ENCODE data around the gene SFSWAP. TPM values are rescaled to one million over a fixed set of nuclear protein-coding genes. Genes with fewer than 3 reads are reported as not detected.

Gene SFSWAP
- total and polyA plus RNA-seq, 2 of the 8 experiments (the other 6 are each of a cell fraction or from before 2014, with no cell fraction given), result 36.5 to 49.5 TPM

DNA sequence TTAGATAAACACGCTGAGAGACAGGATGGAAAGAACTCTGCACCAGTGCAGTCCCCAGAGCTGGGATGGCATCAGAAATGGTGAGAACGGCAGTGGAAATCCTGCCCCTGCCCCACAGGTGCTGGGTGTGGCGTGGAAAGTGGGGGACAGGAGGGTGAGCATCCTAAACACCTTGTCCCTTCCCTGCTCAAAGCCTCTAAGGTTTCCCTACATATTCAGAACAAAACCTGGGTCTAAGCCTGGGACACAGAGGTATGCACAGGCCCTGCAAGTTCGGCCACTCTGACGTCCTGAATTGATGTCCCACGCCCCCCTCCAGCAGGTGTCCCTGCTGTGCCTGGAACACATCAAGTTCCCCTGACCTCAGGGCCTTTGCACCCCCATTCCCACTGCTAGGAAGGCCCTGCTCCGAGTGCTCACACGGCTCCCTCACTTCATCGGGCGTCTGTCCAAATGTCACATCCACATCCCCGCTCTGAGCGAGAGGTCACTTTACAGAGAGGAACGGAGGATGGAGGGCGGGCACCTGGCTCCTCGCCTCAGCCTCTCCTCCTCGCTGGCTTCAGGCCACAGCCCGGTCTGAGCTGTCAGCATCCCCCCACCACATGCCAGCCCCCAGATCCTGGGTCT, 38.5 kb upstream of the SFSWAP start:
- Histone ChIP-seq H2AFZ (ENCODE audit: low read length) (no peak overlapping the region), H3K14ac (ENCODE audit: insufficient read length) (no peak overlapping the region), H3K23ac (ENCODE audit: insufficient read length) (no peak overlapping the region), H4K5ac (ENCODE audit: insufficient read length, low read depth, low read length) (no peak overlapping the region), H3K18ac (ENCODE audit: extremely low read depth, low read length) (no peak overlapping the region), H2BK12ac (ENCODE audit: low read depth, low read length) (no peak overlapping the region), H2BK20ac (ENCODE audit: low read length) (no peak overlapping the region), H3K79me1 (ENCODE audit: low read depth, low read length) (no peaks in the 10 kb centered on the region), H4K91ac (replicated peaks; ENCODE audit: insufficient read length, low read length) (no peak overlapping the region), H4K20me1 (replicated peaks in 1 of 2; ENCODE audit: control insufficient read depth in 1 of 2, insufficient read depth in 2 of 2, low read length in 2 of 2) (no peaks in the 10 kb centered on the region), H2AK5ac (ENCODE audit: low read depth, low read length) (no peak overlapping the region), H2BK120ac (replicated peaks; ENCODE audit: low read depth, low read length) (no peak overlapping the region), H3K9me3 (ENCODE audit: insufficient read depth in 2 of 2, low read depth in 1 of 2, low read length in 1 of 2) (peaks cover 0 to 3% of the 10 kb centered on the region in 2 experiments; a peak in 1 of 4 replicates), H3K23me2 (ENCODE audit: low read depth, low read length) (no peaks in the 10 kb centered on the region), H2BK15ac (ENCODE audit: low read length) (no peak overlapping the region), H3K56ac (replicated peaks; ENCODE audit: insufficient read length, low read depth, low read length) (no peak overlapping the region), H2BK5ac (ENCODE audit: low read depth, low read length) (no peak overlapping the region), H3K36me3 (ENCODE audit: control insufficient read depth in 2 of 4, insufficient read depth in 4 of 4, low read length in 3 of 4) (no peaks in the 10 kb centered on the region), H3K4me3 (ENCODE audit: extremely low read depth in 1 of 4, insufficient read depth in 2 of 4, low read depth in 3 of 4, low read length in 4 of 4) (no peak overlapping the region), H3K4ac (replicated peaks; ENCODE audit: insufficient read length, low read depth, low read length) (no peak overlapping the region), H3K27ac (ENCODE audit: low read depth, low read length) (no peak overlapping the region), H3K4me2 (ENCODE audit: insufficient read depth in 1 of 2, low read depth in 2 of 2, low read length in 2 of 2) (no peak overlapping the region), H4K8ac (ENCODE audit: extremely low read depth, insufficient read depth, low read length) (no peak overlapping the region), H3K4me1 (replicated peaks in 1 of 4; ENCODE audit: control insufficient read depth in 3 of 4, insufficient read depth in 4 of 4, low read length in 3 of 4) (no peaks in the 10 kb centered on the region), H3K27me3 (replicated peaks in 1 of 4; ENCODE audit: control insufficient read depth in 3 of 4, extremely low read depth in 1 of 4, insufficient read depth in 3 of 4, low read length in 3 of 4) (no peaks in the 10 kb centered on the region), H3K79me2 (ENCODE audit: control insufficient read depth in 1 of 2, insufficient read depth in 2 of 2, low read length in 2 of 2) (no peaks in the 10 kb centered on the region), H3K9ac (replicated peaks in 1 of 4; ENCODE audit: extremely low read depth in 1 of 4, low read depth in 3 of 4, low read length in 3 of 4) (no peak overlapping the region)
- no peak for FAIRE-seq
- POLR2A ChIA-PET (ENCODE audit: partially characterized antibody), result interaction anchor here (0.6 kb wide), 1 partner anchor 27 kb away, joined by 3 read pairs; no protein-coding TSS in a partner anchor
- CTCF ChIA-PET (ENCODE audit: partially characterized antibody), result no interaction called here
- no peak for DNase-seq (ENCODE audit: low read depth in 1 of 2, low spot score in 2 of 2)
- 88% methylated on average over 17 of the region's 17 CpGs; no CpG with 5 or more reads in 1 of the 2 experiments for WGBS, 2 experiments (ENCODE audit: extremely low coverage in 1 of 2, insufficient coverage in 1 of 2, insufficient read length in 1 of 2, insufficient replicate concordance in 2 of 2, low coverage in 1 of 2, low lambda C conversion rate in 2 of 2, missing lambda C conversion rate in 1 of 2)
- TF ChIP-seq BACH1 (IDR thresholded peaks at IDR 0.05; ENCODE audit: low read length) (no peak), KDM1A (IDR thresholded peaks at IDR 0.05; ENCODE audit: borderline replicate concordance, low read length) (peak; percentile 32; the same call in 1 of the 2 replicates)
